NCI-H1694 (cell line): ENCODE data around the gene NR2F1.
A peak's percentile ranks its signal among the peaks of the same experiment; 100 is the strongest.

Source experiments
- DNase-seq: peaks from one replicate; lab custom pipeline; 2025; lab: John Stamatoyannopoulos, UW

The NR2F1 gene

GRCh38 chr5:93591323-93591945 lies 8.4 kb downstream of the NR2F1 start:
- DNase-seq = no peak

- no peak for DNase-seq
Measured at GRCh38 chr5:93592883-93593282, 9.9 kb downstream of the NR2F1 start.

- DNase-seq = no peak
Measured at GRCh38 chr5:93593476-93594131, 10.6 kb downstream of the NR2F1 start.

- DNase-seq = no peak
Measured at GRCh38 chr5:93594591-93595419, 11.8 kb downstream of the NR2F1 start.

- no peak for DNase-seq
Measured at GRCh38 chr5:93595420-93596147, 12.6 kb downstream of the NR2F1 start.

GRCh38 chr5:93596310-93596675 lies 13.3 kb downstream of the NR2F1 start:
- DNase-seq = no peak

GRCh38 chr5:93596676-93597490 lies 13.9 kb downstream of the NR2F1 start:
- DNase-seq = no peak

- DNase-seq = no peak
Measured at GRCh38 chr5:93598091-93599000, 15.3 kb downstream of the NR2F1 start.

GRCh38 chr5:93599001-93599379 lies 16.0 kb downstream of the NR2F1 start:
- no peak for DNase-seq

GRCh38 chr5:93599399-93600120 lies 16.5 kb downstream of the NR2F1 start:
- no peak for DNase-seq

- no peak for DNase-seq
Measured at GRCh38 chr5:93600409-93601070, 17.5 kb downstream of the NR2F1 start.

GRCh38 chr5:93601071-93601801 lies 18.2 kb downstream of the NR2F1 start:
- peak; percentile 30 for DNase-seq

- peak; percentile 59 for DNase-seq
Measured at GRCh38 chr5:93601802-93602155, 18.8 kb downstream of the NR2F1 start.

GRCh38 chr5:93602241-93603077 lies 19.4 kb downstream of the NR2F1 start:
- DNase-seq = peak; percentile 76

GRCh38 chr5:93603078-93603792 lies 20.2 kb downstream of the NR2F1 start:
- no peak for DNase-seq

- DNase-seq = no peak
Measured at GRCh38 chr5:93603793-93604643, 21.0 kb downstream of the NR2F1 start.
